Cerebellar cortex (tissue), 1 donor: ENCODE data around the gene MEP1B.
"Not testable (repeated sequence)": the region's sequence is repeated elsewhere in the genome, so short reads cannot be mapped to it uniquely, and the experiment has no call there.

Experiments
- DNase-seq: peaks from one replicate; pipeline ENCODE4 v3.0.0-alpha.2; 2015; ENCODE audit warnings: low spot score

MEP1B gene

GRCh38 chr18:32189790-32190189 lies at the start of gene MEP1B:
Gene MEP1B, plus strand, starts transcription at chr18:32190039. Its CDS starts 32 bp downstream, at chr18:32190071.
- DNase-seq = no peak

GRCh38 chr18:32148185-32148870 lies 41.5 kb upstream of the MEP1B start:
- DNase-seq = no peak

GRCh38 chr18:32152705-32153448 lies 37.0 kb upstream of the MEP1B start:
- no peak for DNase-seq

- no peak for DNase-seq
Measured at GRCh38 chr18:32156855-32157254, 33.0 kb upstream of the MEP1B start.

GRCh38 chr18:32157580-32157979 lies 32.3 kb upstream of the MEP1B start:
- DNase-seq = no peak

GRCh38 chr18:32158108-32158624 lies 31.7 kb upstream of the MEP1B start:
- peak; percentile 92 for DNase-seq

GRCh38 chr18:32158631-32159030 lies 31.2 kb upstream of the MEP1B start:
- DNase-seq = not testable (repeated sequence)

GRCh38 chr18:32160547-32160946 lies 29.3 kb upstream of the MEP1B start:
- DNase-seq = no peak

GRCh38 chr18:32167980-32168730 lies 21.7 kb upstream of the MEP1B start:
- no peak for DNase-seq

GRCh38 chr18:32173654-32174053 lies 16.2 kb upstream of the MEP1B start:
- DNase-seq = no peak

- no peak for DNase-seq
Measured at GRCh38 chr18:32174719-32175118, 15.1 kb upstream of the MEP1B start.

- peak; percentile 75 for DNase-seq
Measured at GRCh38 chr18:32175265-32175664, 14.6 kb upstream of the MEP1B start.

- not testable (repeated sequence) for DNase-seq
Measured at GRCh38 chr18:32176745-32177144, 13.1 kb upstream of the MEP1B start.

GRCh38 chr18:32177530-32177929 lies 12.3 kb upstream of the MEP1B start:
- no peak for DNase-seq

GRCh38 chr18:32183503-32183902 lies 6.3 kb upstream of the MEP1B start:
- DNase-seq = no peak

- no peak for DNase-seq
Measured at GRCh38 chr18:32190209-32190608, 370 bp downstream of the MEP1B start.

GRCh38 chr18:32195881-32196815 lies 6.3 kb downstream of the MEP1B start:
- no peak for DNase-seq

- no peak for DNase-seq
Measured at GRCh38 chr18:32200766-32201165, 10.9 kb downstream of the MEP1B start.

GRCh38 chr18:32201948-32202672 lies 12.3 kb downstream of the MEP1B start:
- DNase-seq = no peak

GRCh38 chr18:32208023-32208422 lies 18.2 kb downstream of the MEP1B start:
- no peak for DNase-seq

- DNase-seq = no peak
Measured at GRCh38 chr18:32208577-32208976, 18.7 kb downstream of the MEP1B start.
